Dermis lymphatic vessel endothelial cell (primary cell): Measurements from ENCODE around the gene TFPI. TPM values are rescaled to one million over a fixed set of nuclear protein-coding genes. Genes with fewer than 3 reads are reported as not detected.

Experiments used
- total RNA-seq: library from RNA; depleted of rRNA; stranded (reverse); fragments of >200 nt; gene quantifications from 2 replicates; pipeline ENCODE4 v1.2.1, GENCODE V29; 2014

Gene TFPI
- 1,499 and 2,580 TPM in 2 replicates for total RNA-seq

DNA sequence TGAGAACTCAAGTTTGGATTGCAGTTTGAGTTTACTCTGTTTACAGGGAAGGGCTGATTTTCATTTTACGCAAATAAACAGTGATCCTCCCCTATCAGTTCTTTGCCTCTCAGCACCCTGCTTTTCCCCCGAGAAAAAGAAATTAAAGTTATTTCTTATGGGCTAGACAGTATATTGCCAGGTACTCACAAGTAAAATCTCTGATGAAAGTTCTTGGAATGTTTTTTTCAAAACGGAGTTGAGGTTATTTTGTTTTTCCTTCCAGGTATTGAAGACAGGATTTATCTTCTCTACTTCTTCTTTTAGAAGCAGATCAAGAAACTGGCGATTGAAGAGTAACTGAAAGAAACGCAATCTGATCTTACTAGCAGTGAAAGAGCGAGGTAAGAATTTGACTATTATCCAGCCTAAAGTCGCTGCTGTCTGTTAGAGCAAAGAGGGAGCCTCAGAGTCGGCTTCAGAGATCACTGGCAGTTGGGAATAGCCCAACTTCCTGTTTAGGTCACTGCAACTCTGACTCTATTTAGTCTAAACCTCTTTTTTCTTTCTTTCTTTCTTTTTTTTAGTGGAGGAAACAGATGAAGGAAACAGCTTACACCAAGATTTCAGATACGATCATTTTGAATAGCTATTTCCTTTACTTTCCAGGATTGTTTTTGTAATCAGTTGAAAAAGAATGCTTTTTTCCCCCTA lies at the start of gene TFPI:
TFPI (minus strand) TSS at position 425 of the 693 bp plus-strand sequence. CDS start 50,667 bp downstream, outside the sequence.

Other genes with a start within 250 kb of the TFPI start
- 392 and 395 TPM in 2 replicates for gene CALCRL, start 106.2 kb downstream of the TFPI start, total RNA-seq